Osteoblast (primary cell): ENCODE results near the gene RPSA. TPM values are rescaled to one million over a fixed set of nuclear protein-coding genes. Genes with fewer than 3 reads are reported as not detected.

Experiments used
- DNase-seq: peaks from one replicate; pipeline ENCODE4 v3.0.0; 2011; ENCODE audit warnings: low spot score, mixed read lengths; ENCODE audit not compliant: insufficient read length; ENCODE audit errors: missing footprints
- H2AFZ ChIP-seq: 2 replicates; pipeline ENCODE4 v1.6.0; 2011; ENCODE audit warnings: mild to moderate bottlenecking, low read length
- H3K27ac ChIP-seq: 2 replicates; pipeline ENCODE4 v1.5.1; 2011; ENCODE audit warnings: mild to moderate bottlenecking, low read depth, low read length, moderate library complexity
- H3K27me3 ChIP-seq: 2 replicates; pipeline ENCODE4 v1.6.0; 2012; ENCODE audit warnings: mild to moderate bottlenecking, control low read depth, inconsistent platforms, low read length, moderate library complexity; ENCODE audit not compliant: insufficient read depth
- H3K36me3 ChIP-seq: 2 replicates; pipeline ENCODE4 v1.5.1; 2011; ENCODE audit warnings: mild to moderate bottlenecking, low read length, control low read depth, moderate library complexity; ENCODE audit not compliant: insufficient read depth
- H3K4me1 ChIP-seq: 2 replicates; pipeline ENCODE4 v1.5.1; 2011; ENCODE audit warnings: mild to moderate bottlenecking, low read length, control low read depth, moderate library complexity; ENCODE audit not compliant: insufficient read depth
- H3K4me2 ChIP-seq: 2 replicates; pipeline ENCODE4 v1.6.0; 2011; ENCODE audit warnings: mild to moderate bottlenecking, low read length; ENCODE audit not compliant: insufficient read depth
- H3K4me3 ChIP-seq: fragments of 200-600 bp; sonication (generic); 3 replicates; pipeline ENCODE4 v1.5.1; 2012; ENCODE audit warnings: mild to moderate bottlenecking, low read length, inconsistent platforms; ENCODE audit not compliant: insufficient read depth
- H3K79me2 ChIP-seq: 2 replicates; pipeline ENCODE4 v1.6.0; 2012; ENCODE audit warnings: mild to moderate bottlenecking, low read length, control low read depth, inconsistent platforms; ENCODE audit not compliant: insufficient read depth
- H3K9me3 ChIP-seq: 2 replicates; pipeline ENCODE4 v1.5.1; 2011; ENCODE audit warnings: low read depth, low read length, control low read depth
- H4K20me1 ChIP-seq: 2 replicates; pipeline ENCODE4 v1.6.0; 2012; ENCODE audit warnings: mild to moderate bottlenecking, low read length, control low read depth; ENCODE audit not compliant: insufficient read depth
- CTCF ChIP-seq: IDR thresholded peaks from 2 replicates; pipeline ENCODE4 v1.5.1; 2011; ENCODE audit warnings: mild to moderate bottlenecking, low read depth, low read length, moderate library complexity; ENCODE audit errors: extremely low read depth
- total RNA-seq: library from RNA; depleted of rRNA; stranded (reverse); fragments of >200 nt; gene quantifications from 2 replicates; pipeline ENCODE4 v1.2.3, GENCODE V29; 2012

RPSA gene
- total RNA-seq, 1 donor, result 1,028 TPM

DNA sequence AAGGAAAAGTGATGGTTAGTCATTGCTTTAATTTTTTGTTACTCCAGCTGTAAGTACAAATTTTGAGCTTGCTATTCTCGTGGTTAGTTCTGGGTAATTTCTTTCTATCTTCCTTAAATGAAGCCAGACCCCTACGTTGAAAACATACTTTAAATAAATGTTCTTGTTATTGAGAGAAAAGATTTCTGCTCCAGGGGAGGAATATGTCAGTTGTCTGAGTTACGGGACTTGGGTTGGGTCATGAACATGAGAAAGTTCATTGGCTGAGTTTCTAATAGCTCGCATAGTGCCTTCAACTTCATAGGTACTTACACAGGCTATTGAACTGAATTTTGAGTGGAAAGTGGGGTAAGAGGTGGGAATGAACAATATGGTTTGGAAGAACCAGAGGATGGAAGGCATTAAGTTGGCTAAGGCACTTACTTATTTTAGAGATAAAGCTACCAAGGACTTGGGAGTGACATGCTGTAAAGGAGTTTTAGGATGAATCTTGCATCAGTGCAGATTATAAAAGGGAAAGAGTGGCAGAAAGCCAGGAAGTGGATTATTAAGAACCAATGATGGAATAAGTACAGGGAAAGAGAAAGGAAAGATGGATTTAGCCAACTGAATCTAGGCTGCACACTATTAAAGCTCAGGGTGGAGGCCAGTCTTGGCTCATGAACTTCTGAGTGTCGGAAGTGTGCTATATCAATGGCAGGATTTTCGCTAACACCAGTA, 1.4 kb downstream of the RPSA start:
- Histone ChIP-seq H4K20me1 (peaks cover 35% of the 10 kb centered on the region), H3K4me3 (peak overlapping the region; percentile 98)

DNA sequence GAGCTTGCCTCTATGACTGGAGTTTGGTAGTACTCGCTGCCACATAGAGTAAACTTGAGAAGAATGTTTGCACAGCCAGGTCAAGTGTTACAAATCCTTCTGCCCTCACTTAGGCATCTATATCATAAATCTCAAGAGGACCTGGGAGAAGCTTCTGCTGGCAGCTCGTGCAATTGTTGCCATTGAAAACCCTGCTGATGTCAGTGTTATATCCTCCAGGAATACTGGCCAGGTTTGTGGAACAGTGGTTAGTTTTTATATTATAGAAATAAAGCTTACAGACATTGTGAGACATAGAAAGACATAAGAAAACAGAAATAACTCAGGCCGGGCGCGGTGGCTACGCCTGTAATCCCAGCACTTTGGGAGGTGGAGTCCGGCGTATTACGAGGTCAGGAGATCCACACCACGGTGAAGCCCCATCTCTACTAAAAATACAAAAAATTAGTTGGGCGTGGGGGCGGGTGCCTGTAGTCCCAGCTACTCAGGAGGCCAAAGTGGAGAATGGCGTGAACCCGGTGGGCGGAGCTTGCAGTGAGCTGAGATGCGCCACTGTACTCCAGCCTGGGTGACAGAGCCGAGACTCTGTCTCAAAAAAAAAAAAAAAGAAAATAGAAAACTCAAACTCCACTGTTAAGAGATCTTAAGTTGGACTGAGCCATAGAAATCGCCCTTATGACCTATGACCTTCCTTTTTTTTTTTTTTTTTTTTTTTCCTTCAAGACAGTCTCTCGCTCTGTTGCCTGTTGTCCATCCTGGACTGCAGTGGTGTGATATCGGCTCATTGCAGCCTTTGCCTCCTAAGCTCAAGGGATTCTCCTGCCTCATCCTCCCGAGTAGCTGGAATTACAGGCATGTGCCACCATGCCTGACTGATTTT, 2.2 kb downstream of the RPSA start:
- Histone ChIP-seq H3K27ac (peak overlapping the region; percentile 86), H3K4me2 (peak overlapping the region; percentile 83), H3K27me3 (no peaks in the 10 kb centered on the region), H4K20me1 (peaks cover 40% of the 10 kb centered on the region), H3K36me3 (peaks cover 62% of the 10 kb centered on the region), H3K4me1 (peaks cover 31% of the 10 kb centered on the region), H2AFZ (no peak overlapping the region), H3K4me3 (peak overlapping the region; percentile 98), H3K79me2 (peaks cover 41% of the 10 kb centered on the region), H3K9me3 (no peaks in the 10 kb centered on the region)
- TF ChIP-seq CTCF, result no peak
- DNase-seq, result no peak

More for the DNA sequence above, 1.4 kb downstream of the RPSA start:
- no peak for TF ChIP-seq CTCF
- Histone ChIP-seq H3K4me1 (peaks cover 31% of the 10 kb centered on the region), H3K9me3 (no peaks in the 10 kb centered on the region), H3K36me3 (peaks cover 54% of the 10 kb centered on the region), H3K79me2 (peaks cover 41% of the 10 kb centered on the region), H3K27me3 (no peaks in the 10 kb centered on the region), H3K4me2 (peak overlapping the region; percentile 83), H3K27ac (peak overlapping the region; percentile 86), H2AFZ (no peak overlapping the region)
- DNase-seq, result peak; percentile 51

- Histone ChIP-seq H3K27ac (peak overlapping the region; percentile 19), H2AFZ (no peak overlapping the region), H3K9me3 (no peaks in the 10 kb centered on the region), H3K4me2 (peak overlapping the region; percentile 56), H3K27me3 (no peaks in the 10 kb centered on the region), H3K79me2 (peaks cover 41% of the 10 kb centered on the region), H4K20me1 (peaks cover 41% of the 10 kb centered on the region), H3K4me1 (peaks cover 31% of the 10 kb centered on the region), H3K4me3 (no peak overlapping the region), H3K36me3 (peaks cover 65% of the 10 kb centered on the region)
- peak; percentile 44 for DNase-seq
- no peak for TF ChIP-seq CTCF
Measured at GRCh38 chr3:39409514-39410136, 3.1 kb downstream of the RPSA start.
